T-helper 2 cell treated with Interferon-gamma antibody and Interleukin-4, amounts not matched to agents 100 ng/mL and 5 ng/mL, for 36 hours (primary cell): Measurements from ENCODE around the gene CELA2B. TPM values are rescaled to one million over a fixed set of nuclear protein-coding genes. Genes with fewer than 3 reads are reported as not detected.
"Not testable (repeated sequence)": the region's sequence is repeated elsewhere in the genome, so short reads cannot be mapped to it uniquely, and the experiment has no call there.

ENCODE experiments used
- intact Hi-C: fragments of 100-400 bp; cut with micrococcal nuclease; formaldehyde crosslinking; loops from one replicate; pipeline ENCODE4 v1.15.1; 2023
- total RNA-seq: library from RNA; stranded (reverse); gene quantifications from 2 replicates; pipeline ENCODE4 v1.2.3, GENCODE V29; 2022

CELA2B gene
- total RNA-seq, 1 donor from 2014 or later = not detected

DNA sequence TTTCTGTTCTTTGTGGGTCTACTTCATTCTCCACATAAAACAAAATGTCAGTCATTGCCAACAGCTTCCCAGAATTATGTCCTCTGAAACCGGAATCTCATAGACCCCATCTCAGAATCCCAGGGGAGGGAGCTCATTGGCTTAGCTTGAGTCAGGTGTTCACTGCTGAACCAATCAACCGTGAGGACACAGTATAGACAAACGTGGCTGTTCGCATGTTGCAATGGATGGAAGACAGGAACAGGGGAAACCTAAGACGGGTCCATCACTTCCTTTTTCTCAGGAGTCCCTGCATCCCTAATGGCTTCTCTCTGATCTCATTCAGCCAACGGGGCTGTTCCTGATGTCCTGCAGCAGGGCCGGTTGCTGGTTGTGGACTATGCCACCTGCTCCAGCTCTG, 10.2 kb upstream of the CELA2B start:
- intact Hi-C loops = no loop called here

DNA sequence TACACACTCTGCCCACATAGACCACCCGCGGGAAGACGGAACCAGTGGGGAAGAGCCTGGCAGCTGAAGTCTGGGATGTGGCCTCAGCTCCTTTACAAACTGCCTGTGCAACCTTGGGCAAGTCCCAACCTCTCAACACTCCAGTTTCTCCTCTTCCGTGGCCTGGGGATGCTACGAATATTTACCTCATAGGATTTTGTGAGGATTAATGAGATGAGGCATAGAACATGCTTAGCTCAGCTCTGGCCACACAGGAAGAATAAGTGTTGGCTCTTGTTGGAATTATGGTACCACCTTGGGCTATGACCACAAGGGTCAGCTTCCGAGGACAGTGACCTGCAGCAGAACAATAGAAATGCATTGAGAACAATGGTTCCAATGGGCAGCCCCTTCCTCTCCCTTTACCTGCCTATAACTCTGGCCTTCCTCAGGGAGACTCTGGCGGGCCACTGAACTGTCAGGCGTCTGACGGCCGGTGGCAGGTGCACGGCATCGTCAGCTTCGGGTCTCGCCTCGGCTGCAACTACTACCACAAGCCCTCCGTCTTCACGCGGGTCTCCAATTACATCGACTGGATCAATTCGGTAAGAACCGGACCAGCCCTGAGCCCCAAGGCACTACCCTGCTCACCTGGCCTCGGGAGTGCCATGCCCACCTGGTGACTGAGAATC, 8.8 kb upstream of the CELA2B start:
- intact Hi-C loops = not testable (repeated sequence)

DNA sequence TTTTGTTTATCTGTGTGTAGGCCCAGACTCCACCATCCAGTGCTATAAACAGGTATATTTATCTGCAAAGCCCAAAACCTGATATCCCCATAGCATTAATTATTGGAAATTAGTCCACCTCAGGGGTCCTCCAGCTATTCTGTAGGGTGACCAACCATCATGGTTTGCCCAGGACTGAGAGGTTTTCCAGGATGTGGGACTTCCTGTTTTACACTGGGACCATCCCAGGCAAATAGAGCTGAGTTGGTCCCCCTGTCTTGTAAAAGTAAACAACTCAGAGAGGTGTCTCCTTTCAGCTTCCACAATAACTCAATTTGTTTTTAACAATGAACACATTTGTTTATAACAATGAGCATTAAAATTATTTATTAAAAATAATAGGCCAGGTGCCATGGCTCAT, 7.8 kb upstream of the CELA2B start:
- intact Hi-C loops = no loop called here

DNA sequence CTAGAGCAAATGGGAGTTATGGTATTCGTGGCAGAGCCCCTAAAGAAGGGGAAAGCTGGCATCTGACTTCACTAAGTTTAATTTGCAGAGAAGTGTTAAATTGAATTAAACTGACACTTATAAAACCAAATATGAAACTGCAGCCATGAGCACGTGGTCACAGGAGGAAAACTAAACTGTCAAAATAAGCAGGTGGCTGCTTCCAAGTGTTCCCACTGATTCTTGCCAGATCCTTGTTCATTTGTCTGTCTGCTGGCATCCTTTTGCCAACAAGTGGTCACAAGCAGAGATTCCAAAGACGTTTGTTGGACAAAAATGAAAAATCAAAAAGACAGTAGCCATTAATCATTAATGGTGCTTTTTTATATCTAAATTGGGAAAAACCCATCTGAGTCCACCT, 6.5 kb upstream of the CELA2B start:
- intact Hi-C loops = no loop called here

DNA sequence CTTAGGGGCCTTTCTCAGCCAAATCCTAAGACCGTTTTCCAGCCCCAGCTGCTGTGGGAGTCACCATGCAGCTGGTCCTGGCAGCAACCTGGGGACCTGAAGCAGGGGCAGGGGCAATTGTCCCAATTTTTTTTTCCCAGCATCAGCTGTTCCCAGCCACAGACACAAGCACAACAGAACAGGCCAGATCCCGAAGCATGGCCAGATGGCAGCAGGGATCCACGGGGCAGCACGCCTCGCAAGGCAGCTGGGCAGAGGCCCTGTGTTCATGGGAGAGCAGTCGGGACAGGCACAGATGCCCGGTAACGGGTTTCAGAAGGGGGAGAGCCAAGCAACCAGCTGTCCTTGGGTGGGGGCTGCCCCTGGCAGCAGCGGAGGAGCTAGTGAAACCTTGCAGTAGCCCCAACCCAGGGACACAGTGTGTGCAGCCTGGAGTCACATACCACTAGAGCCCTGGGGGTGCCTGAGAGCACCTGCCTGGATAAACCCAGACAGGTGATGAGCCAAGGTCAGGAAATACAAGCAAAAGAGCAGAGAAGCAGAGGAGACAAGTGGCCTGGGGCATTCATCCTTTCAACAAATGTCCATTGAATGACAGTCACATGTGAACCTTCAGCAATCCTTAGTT, 6.0 kb upstream of the CELA2B start:
- intact Hi-C loops = not testable (repeated sequence)

DNA sequence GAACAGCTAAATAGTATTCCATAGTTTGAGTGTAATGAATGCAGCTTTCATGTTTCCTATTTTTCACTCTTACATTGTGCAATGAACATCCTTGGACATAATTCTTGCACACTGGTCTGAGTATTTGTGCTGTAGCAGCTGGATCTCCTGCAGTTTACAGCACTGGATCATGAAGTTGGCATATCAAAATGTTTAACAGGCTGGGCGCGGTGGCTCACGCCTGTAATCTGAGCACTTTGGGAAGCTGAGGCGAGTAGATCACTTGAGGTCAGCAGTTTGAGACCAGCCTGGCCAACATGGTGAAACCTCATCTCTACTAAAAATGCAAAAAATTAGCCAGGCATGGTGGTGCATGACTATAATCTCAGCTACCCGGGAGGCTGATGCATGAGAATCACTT, 4.8 kb upstream of the CELA2B start:
- intact Hi-C loops = not testable (repeated sequence)

DNA sequence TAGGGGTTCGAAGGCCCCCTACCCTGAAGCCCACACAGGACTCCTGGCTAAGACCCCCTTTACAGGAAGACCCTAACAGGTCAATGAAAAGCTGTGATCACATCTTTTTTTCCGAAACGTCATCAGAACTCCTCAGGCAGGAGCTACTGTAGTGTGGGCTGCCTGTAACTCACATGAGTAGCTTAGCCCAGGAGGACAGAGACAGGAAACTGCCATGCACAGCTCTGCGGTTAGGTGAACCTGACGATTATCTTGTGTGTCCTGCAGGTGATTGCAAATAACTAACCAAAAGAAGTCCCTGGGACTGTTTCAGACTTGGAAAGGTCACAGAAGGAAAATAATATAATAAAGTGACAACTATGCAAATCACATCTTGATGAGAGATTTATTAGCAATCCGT, 4.2 kb upstream of the CELA2B start:
- intact Hi-C loops = not testable (repeated sequence)

DNA sequence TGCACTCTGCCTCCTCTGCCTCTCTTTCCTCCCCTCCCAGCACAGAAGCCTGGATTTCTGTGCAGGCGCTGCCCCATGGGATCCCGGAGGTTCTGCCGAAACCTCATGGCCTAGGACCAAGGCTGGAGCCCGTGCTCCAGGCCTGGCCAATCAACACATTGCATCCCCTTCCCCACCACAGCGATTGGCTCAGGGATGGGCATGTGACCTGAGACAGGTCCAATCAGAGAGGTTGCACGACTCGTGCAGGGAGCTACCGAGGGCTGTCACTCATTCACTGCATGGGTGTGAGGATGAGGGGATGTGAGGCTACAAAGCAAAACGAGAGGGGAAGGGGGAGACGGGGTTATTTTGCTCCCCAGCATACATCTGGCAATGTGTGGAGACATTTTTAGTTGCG, 3.3 kb upstream of the CELA2B start:
- intact Hi-C loops = no loop called here

DNA sequence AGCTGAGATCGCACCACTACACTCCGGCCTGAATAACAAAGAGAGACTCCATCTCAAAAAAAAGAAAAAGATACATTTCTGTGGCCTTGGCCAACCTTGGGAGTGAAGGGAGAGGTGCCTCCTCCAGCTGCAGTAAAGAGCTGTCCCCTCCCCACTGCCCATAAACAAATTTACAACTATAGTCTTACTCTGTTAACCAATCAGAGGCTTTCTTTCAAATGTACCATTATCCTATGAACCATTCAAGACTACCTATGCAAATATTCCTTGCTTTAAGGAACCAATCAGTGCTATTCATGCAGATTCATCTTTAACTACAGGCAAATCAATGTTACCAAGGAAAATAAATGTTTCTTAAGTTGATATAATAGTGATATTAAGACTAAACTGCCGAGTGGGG, 1.0 kb downstream of the CELA2B start:
- intact Hi-C loops = no loop called here

DNA sequence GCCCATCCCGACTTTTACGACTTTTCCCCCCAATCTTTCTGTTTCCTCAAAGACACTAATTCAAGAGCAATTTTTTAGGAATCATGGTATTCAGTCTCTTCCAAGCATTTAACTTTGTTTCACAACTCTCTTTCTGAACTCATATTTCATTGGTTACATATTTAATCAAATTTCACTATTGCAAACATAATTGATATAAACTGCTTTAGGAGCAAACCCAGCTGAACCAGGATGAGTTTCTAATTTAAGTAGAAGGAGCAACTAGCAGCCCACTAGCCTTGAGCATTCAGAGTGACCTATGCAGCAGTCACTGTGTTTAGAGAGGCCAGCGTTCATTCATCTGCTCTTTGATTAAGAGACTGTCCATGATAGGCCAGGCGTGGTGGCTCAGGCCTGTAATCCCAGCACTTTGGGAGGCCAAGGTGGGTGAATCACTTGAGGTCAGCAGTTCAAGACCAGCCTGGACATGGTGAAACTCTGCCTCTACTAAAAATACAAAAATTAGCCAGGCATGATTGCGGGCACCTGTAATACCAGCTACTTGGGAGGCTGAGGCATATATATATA, 1.8 kb downstream of the CELA2B start:
- intact Hi-C loops = no loop called here

DNA sequence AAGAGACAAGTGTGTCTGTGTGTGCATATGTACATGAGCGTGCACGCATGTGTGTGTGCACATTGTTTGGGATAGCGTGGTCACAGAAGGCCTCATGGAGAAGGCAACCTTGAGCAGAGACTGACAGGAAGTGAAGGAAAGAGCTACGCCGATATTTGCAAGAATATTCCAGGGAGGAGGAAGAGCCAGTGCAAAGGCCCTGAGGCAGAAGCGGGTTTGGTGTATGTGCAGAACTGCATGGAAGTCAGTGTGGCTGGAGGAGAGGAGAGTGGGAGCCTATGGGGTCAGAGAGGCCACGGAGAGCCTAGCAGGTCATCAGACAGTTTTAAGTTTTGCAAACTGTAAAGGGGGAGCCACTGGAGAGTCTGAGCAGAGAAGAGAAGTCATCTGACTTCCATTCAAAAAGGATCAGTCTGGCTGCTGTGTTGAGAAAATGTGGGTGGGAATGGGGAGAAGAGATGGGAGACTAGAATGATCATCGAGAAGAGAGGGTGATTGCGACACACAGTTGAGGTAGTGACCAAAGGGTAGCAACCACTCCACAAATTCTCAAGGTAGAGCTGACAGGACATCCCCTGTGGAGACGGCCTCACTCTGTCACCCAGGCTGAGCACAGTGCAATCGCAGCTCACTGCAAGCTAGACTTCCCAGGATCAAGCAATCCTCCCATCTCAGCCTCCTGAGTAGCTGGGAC, 3.9 kb downstream of the CELA2B start:
- intact Hi-C loops = no loop called here

DNA sequence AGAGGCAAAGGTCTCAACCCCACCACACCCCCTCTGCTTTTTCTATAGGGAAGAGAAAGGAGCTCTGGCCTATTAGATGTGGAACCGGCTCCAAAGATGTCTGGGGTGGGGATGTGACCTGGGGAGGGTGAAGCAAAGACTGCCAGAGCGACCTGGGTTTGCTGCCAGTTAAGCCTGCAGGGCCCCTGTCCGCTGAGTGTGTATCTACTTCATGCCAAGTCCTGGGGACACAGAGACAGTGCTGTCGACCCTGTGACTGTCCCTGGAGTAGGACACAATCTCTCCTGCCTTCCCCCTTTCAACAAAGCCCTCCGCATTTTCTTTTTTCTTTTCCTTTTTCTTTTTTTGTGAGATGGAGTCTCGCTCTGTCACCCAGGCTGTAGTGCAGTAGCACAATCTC, 6.6 kb downstream of the CELA2B start:
- intact Hi-C loops = not testable (repeated sequence)

DNA sequence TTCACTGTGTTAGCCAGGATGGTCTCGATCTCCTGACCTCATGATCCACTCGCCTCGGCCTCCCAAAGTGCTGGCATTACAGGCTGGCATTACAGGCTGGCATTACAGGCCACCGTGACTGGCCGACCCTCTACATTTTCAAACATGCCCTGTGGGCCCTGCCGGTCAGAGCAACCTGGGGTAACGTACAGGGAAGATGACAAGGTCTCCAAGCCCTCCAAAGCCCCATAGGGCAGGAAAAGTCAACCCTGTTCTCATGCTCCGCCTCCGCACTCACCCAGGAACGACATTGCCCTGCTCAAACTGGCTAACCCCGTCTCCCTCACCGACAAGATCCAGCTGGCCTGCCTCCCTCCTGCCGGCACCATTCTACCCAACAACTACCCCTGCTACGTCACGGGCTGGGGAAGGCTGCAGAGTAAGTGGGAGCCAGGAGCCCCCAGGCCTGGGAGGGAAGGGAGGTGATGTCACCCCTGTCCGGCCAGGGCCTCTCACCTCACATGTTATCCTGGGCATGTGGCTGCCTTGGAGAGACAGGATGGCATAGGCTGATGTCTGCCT, 7.2 kb downstream of the CELA2B start:
- intact Hi-C loops = not testable (repeated sequence)

DNA sequence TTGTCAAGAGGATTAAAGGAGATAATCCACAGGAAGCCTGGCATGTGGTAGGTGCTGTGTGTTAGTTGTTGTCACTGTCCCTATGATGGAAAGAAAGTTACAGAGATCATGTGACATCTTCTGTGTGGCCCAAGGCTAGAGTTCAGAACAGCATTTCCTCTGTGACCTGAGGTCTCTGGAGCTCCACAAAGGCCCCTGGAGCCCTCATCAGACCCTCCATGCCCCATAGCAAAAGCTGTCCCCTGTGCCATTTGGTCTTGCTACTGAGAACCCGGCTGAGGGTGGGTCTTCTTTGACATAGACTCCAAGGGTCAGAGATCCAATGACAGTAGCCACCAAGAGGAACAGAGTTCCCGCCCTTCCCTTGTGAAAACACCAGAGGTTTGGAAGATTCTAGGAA, 8.1 kb downstream of the CELA2B start:
- intact Hi-C loops = no loop called here

DNA sequence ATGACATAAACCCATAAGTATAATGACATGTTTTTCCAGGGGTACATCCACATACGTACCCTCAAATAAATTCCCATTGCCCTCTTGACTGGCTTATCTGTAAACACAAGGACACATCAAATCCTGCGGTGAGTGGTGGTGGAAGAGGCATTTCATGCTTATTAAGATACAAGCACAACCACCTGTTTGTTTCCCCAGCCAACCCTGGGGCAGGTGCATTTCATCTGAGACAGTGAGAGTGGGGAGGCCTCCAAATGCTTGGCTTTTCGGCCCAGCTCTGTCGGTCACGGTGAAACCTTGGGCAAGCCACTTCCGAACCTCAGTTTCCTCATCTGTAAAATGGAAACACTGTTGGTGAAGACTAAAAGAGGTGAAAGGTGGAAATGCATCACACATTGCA, 8.5 kb downstream of the CELA2B start:
- intact Hi-C loops = not testable (repeated sequence)

DNA sequence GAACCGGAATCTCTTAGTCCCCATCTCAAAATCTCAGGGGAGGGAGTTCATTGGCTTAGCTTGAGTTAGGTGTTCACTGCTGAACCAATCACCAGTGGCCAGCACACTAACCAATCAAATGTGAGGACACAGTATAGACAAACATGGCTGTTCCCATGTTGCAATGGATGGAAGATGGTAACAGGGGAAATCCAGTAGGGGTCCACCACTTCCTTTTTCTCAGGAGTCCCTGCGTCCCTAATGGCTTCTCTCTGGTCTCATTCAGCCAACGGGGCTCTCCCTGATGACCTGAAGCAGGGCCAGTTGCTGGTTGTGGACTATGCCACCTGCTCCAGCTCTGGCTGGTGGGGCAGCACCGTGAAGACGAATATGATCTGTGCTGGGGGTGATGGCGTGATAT, 9.7 kb downstream of the CELA2B start:
- intact Hi-C loops = no loop called here

DNA sequence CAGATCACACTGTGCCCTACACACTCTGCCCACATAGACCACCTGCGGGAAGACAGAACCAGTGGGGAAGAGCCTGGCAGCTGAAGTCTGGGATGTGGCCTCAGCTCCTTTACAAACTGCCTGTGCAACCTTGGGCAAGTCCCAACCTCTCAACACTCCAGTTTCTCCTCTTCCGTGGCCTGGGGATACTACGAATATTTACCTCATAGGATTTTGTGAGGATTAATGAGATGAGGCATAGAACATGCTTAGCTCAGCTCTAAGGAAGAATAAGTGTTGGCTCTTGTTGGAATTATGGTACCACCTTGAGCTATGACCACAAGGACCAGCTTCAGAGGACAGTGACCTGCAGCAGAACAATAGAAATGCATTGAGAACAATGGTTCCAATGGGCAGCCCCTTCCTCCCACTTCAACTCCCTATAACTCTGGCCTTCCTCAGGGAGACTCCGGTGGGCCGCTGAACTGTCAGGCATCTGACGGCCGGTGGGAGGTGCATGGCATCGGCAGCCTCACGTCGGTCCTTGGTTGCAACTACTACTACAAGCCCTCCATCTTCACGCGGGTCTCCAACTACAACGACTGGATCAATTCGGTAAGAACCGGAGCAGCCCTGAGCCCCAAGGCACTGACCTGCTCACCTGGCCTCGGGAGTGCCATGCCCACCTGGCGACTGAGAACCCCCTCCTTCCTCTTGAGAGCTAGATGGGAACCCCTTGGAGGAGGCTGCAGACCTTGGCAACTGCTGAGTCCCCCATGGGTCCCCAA, 11.1 kb downstream of the CELA2B start:
- intact Hi-C loops = not testable (repeated sequence)

DNA sequence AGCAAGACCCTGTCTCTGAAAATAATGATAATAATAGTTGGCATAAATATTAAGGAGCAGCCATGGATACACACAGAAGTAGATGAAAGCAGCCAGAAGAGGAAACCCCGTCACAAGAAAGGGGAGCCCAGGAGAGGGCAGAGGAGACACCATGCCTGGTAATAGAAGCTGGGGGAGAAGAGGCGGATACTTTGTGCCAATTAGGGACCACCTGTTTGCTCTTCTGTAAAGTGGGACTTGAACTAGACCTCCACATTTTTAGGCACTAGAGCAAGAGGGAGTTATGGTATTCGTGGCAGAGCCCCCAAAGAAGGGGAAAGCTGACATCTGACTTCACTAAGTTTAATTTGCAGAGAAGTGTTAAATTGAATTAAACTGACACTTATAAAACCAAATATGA, 12.5 kb downstream of the CELA2B start:
- intact Hi-C loops = no loop called here

DNA sequence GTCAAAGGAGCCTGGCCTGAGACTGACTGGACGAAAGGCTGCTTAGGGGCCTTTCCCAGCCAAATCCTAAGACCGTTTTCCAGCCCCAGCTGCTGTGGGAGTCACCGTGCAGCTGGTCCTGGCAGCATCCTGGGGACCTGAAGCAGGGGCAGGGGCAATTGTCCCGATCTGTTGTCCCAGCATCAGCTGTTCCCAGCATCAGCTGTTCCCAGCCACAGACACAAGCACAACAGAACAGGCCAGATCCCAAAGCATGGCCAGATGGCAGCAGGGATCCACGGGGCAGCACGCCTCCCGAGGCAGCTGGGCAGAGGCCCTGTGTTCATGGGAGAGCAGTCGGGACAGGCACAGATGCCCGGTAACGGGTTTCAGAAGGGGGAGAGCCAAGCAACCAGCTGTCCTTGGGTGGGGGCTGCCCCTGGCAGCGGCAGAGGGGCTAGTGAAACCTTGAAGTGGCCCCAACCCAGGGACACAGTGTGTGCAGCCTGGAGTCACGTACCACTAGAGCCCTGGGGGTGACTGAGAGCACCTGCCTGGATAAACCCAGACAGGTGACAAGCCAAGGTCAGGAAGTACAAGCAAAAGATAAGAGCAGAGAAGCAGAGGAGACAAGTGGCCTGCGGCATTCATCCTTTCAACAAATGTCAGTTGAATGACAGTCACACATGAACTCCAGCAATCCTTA, 13.3 kb downstream of the CELA2B start:
- intact Hi-C loops = no loop called here

DNA sequence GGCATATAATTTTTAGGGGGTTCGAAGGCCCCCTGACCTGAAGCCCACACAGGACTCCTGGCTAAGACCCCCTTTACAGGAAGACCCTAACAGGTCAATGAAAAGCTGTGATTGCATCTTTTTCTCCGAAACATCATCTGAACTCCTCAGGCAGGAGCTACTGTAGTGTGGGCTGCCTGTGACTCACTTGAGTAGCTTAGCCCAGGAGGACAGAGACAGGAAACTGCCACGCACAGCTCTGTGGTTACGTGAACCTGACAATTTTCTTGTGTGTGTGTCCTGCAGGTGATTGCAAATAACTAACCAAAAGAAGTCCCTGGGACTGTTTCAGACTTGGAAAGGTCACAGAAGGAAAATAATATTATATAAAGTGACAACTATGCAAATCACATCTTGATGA, 15.1 kb downstream of the CELA2B start:
- intact Hi-C loops = not testable (repeated sequence)

DNA sequence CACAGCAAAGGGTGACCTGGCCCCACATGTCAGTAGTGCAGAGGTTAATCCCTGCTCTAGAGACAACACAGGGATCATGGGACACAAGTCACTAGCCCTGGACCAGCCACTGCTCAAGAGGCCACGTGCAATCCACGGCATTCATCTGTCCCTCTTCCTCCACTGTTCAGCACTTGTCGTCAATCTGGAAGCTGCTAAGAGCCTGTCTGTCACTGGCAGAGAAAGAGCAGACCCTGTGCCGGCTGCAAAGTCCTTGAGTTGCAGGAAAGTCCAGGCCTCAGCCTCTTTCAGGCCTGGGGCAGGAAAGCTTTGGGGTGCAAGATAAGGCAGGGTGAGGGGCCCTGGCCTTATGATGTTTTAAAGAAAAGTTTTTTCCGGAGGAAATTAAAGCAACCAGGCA, 16.7 kb downstream of the CELA2B start:
- intact Hi-C loops = no loop called here
